GM06990 (cell line): Measurements from ENCODE around the gene MS4A5.

Experiments
- DNase-seq: peaks from one replicate; pipeline ENCODE4 v3.0.0-alpha.2; 2011; ENCODE audit not compliant: insufficient read length; ENCODE audit errors: extremely low read depth
- H3K27me3 ChIP-seq: replicated peaks from 2 replicates; pipeline ENCODE4 v1.6.0; 2011; ENCODE audit warnings: low read length; ENCODE audit not compliant: control insufficient read depth, insufficient read depth
- H3K36me3 ChIP-seq: 2 replicates; pipeline ENCODE4 v1.5.1; 2011; ENCODE audit warnings: low read length; ENCODE audit not compliant: control insufficient read depth, insufficient read depth
- H3K4me3 ChIP-seq: replicated peaks from 2 replicates; pipeline ENCODE4 v1.5.1; 2011; ENCODE audit warnings: low read depth, mild to moderate bottlenecking, control low read depth, low read length
- CTCF ChIP-seq: IDR thresholded peaks from 2 replicates; pipeline ENCODE4 v1.5.1; 2011; ENCODE audit warnings: low read length, control low read depth, mild to moderate bottlenecking, inconsistent platforms; ENCODE audit not compliant: insufficient read depth, poor library complexity, severe bottlenecking

The MS4A5 gene

GRCh38 chr11:60454212-60454611 is 24.8 kb downstream of the MS4A5 start:
- H3K4me3 ChIP-seq: no peak overlapping the region

GRCh38 chr11:60455531-60456042 is 26.2 kb downstream of the MS4A5 start, which contains the start of gene MS4A1:
TSS of gene MS4A1 (plus strand) at chr11:60455847. CDS start at chr11:60462375, 6,528 bp downstream.
- peaks cover 4% of the 10 kb centered on the region; the same call in 1 of the 2 replicates for H3K36me3 ChIP-seq
- no peak for TF ChIP-seq CTCF

More at GRCh38 chr11:60454212-60454611, 24.8 kb downstream of the MS4A5 start:
- Histone ChIP-seq H3K36me3 (no peaks in the 10 kb centered on the region), H3K27me3 (no peaks in the 10 kb centered on the region)
- no peak for TF ChIP-seq CTCF
- DNase-seq: peak; percentile 22

GRCh38 chr11:60457576-60457975 is 28.2 kb downstream of the MS4A5 start:
- peaks cover 12% of the 10 kb centered on the region for H3K36me3 ChIP-seq
- peak; percentile 53 for DNase-seq
- no peak for TF ChIP-seq CTCF
- peak overlapping the region; percentile 84 for H3K4me3 ChIP-seq
- H3K27me3 ChIP-seq: no peaks in the 10 kb centered on the region

More at GRCh38 chr11:60455531-60456042, 26.2 kb downstream of the MS4A5 start, which contains the start of gene MS4A1:
- H3K4me3 ChIP-seq: peak within 1 kb of the TSS; percentile 84
- peak; percentile 82 for DNase-seq
- H3K27me3 ChIP-seq: no peaks in the 10 kb centered on the region

- TF ChIP-seq CTCF: no peak
- Histone ChIP-seq H3K27me3 (no peaks in the 10 kb centered on the region), H3K36me3 (peaks cover 24% of the 10 kb centered on the region), H3K4me3 (peak overlapping the region; percentile 84)
- DNase-seq: no peak
These were observed 30.0 kb downstream of the MS4A5 start for GRCh38 chr11:60459345-60459744.

GRCh38 chr11:60468829-60469228 is 39.5 kb downstream of the MS4A5 start:
- Histone ChIP-seq H3K4me3 (no peak overlapping the region), H3K36me3 (peaks cover 19% of the 10 kb centered on the region), H3K27me3 (no peaks in the 10 kb centered on the region)
- no peak for TF ChIP-seq CTCF
- DNase-seq: no peak

GRCh38 chr11:60469723-60470122 is 40.4 kb downstream of the MS4A5 start:
- no peak for DNase-seq
- Histone ChIP-seq H3K36me3 (peaks cover 11% of the 10 kb centered on the region), H3K27me3 (no peaks in the 10 kb centered on the region), H3K4me3 (no peak overlapping the region)
- peak; percentile 9 for TF ChIP-seq CTCF
